ENCODE data around the gene RMDN3.

Gene RMDN3

GRCh38 chr15:40754883-40755811 is at the start of gene RMDN3:
Gene RMDN3, minus strand, starts transcription at chr15:40755254. Its CDS starts 471 bp downstream, at chr15:40754783.
- DNase-seq, result peak; percentile 94

DNA sequence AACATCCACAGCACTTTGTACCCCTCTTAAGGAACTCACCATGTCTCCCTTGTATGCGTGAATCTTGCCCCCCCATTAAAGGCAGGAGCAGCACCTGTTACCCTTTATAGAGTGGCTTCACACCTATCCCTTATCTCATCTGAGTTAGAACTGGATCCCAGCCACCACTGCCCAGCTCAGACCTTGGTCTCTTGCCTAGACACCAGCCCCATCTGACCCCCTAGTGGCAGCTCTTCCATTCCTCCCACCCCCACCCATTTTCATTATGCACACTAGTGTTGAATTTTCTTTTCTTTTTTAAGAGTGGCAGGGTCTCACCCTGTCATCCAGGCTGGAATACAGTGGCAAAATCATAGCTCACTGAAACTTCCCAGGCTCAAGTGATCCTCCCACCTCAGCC is 48.6 kb upstream of the RMDN3 start:
- no peak for DNase-seq

GRCh38 chr15:40803076-40803475 is 48.0 kb upstream of the RMDN3 start:
- DNase-seq, result no peak

DNA sequence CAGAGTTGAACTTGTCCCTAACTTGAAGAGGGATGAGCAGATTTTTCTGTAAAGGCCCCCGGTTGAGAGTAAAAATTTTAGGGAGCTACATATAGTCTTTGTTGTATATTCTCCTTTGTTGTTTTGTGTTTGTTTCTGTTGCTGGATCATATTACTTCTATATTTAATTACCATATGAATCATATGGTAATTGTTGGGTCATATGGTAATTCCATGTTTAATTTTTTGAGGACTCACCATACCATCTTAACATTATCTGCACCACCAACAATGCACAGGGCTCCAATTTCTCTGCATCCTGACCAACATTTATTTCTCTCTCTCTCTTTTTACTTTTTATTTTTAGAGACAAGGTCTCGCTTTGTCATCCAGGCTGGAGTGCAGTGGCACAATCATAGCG is 44.5 kb upstream of the RMDN3 start:
- no peak for DNase-seq

- DNase-seq, result no peak
Measured at GRCh38 chr15:40796512-40796911, 41.5 kb upstream of the RMDN3 start.

GRCh38 chr15:40796041-40796440 is 41.0 kb upstream of the RMDN3 start:
- no peak for DNase-seq

DNA sequence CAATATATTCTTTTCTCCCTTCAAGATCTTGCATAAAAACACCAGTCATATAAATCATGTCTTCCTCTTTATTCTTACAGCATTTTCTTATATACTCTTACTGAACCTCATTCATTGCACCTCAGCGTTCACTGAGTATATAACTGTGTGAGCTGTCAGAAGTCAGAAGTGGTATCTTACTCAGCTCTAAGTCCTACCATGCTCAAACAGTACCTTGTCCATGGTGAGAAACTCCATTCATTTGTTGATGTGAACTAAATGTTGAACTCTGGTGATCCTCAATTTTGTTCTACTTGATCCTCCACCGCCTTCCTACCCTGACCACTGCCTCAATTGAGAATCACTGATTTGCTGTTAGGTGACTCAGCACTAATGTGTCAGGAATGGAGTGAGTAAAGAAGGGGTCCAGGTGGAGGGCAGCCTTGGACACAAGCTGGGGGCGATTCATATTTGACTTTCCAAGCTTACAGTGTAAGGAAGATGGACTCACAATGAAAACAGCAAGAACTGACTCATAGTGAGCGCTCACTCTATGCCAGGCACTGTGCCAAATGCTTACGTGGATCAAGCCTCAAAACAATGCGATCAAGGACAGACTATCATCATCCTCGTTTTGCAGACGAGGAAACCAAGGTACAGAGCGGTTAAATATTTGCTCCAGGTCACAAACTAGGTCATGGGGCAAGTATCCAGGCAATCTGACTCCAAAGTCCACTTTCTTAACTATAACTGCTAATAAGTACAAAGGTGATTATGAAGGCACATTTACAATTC is 38.3 kb upstream of the RMDN3 start:
- peak; percentile 60 for DNase-seq

DNA sequence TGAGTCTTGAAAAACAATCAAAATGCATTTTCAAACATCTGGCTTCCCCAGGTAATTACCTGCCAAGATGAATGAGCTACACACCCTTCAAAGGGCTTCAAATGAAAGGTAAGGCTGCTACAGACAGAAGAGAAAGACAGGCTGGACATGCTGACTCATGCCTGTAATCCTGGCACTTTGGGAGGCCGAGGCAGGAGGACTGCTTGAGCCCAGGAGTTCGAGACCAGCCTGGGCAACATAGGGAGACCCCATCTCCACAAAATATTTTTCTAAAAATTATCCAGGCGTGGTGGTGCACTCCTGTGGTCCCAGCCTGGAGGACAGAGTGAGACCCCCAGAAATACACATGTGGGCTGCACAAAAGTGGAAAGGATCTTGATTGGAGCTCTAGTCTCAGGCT is 37.3 kb upstream of the RMDN3 start:
- no peak for DNase-seq

- no peak for DNase-seq
Measured at GRCh38 chr15:40790718-40791117, 35.7 kb upstream of the RMDN3 start.

GRCh38 chr15:40789999-40790398 is 34.9 kb upstream of the RMDN3 start:
- no peak for DNase-seq

- DNase-seq, result no peak
Measured at GRCh38 chr15:40789119-40789518, 34.1 kb upstream of the RMDN3 start.

DNA sequence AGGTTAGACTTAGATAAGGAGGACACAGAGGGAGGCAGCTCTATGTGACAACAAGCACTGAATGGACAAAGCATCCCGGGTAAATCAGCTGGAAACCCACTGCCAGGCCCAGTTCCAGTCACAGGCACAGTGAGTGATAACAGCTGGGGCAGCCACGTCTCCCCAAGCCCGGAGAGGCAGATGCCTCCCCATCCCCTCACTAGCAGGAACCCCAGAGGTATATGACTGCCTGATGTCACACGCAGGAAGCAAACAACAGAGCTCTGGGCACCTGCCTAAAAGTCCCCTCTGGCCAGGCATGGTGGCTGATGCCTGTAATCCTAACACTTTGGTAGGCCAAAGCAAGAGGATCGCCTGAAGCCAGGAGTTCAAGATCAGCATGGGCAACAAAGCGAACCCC is 32.9 kb upstream of the RMDN3 start:
- DNase-seq, result peak; percentile 24

GRCh38 chr15:40787344-40787841 is 32.3 kb upstream of the RMDN3 start:
- peak; percentile 46 for DNase-seq

DNA sequence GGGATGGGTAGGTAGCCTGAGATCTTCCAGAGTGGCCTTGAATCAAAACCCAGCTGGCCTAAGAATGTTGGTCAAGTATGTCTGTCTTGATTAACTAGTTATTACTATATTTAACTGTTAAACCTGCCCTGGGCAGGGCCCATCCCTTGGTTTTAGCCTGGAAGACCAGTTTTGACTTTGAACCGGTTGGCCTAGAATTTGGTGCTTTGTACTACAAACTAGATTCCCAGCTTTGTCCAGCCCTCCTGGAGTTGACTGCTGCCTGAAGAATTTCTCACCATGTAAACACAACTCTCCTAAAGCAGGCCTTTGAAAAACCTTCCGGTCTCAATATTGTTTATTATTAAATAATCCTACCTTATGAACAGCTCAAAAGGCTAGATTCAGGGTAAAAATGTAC is 30.8 kb upstream of the RMDN3 start:
- DNase-seq, result no peak

- no peak for DNase-seq
Measured at GRCh38 chr15:40785164-40785563, 30.1 kb upstream of the RMDN3 start.

DNA sequence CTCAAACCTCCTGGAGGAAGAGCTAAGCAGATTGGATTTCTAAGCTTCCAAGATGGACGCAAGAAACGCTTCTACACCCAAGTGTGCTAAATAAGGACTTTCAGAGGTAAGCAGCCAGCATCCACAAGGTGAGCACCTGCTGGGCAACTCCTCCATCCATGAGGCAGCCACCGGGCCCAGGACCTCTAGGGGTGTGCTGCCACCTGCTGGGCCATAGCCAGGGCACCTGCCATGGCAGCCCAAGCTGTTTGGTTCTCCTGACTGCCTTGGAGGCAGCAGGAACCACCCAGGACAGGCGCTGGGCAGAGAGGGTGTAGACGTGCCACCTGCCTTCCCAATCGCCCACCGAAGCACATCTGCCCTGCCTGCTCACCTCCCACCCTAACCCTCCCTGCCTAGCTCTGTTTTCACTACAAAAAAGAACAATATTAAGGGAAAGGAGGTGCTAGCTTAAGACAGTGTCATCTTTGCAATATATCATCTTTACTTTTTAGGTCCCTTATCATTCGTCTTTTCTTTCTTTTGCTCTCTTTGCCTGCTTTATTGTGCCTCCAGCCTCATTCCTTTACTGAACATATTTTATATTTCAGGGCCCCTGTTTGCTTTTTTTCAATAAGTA is 27.7 kb upstream of the RMDN3 start:
- peak; percentile 78 for DNase-seq

- peak; percentile 75 for DNase-seq
Measured at GRCh38 chr15:40776537-40777141, 21.6 kb upstream of the RMDN3 start.

GRCh38 chr15:40775740-40776536 is 20.9 kb upstream of the RMDN3 start:
- no peak for DNase-seq

DNA sequence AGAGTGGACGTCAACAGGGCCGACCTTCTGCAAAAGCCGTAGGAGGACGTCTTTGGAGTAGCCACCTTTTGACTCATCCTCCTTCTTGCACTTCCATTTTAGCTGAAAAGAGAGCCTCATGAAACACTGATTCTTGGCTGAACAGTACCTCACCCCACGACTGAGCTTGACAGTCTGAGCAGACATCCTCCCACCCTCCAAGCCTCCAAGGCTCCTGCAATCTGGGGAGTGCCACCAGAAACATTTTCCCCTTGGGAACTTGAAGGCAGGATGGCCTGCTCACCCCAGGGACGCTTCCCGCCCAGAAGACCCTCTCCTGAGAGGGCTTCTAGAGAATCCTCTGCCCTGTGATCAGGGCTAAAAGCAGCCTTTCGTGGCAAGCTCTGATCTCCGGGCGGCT is 20.0 kb upstream of the RMDN3 start:
- no peak for DNase-seq

- DNase-seq, result no peak
Measured at GRCh38 chr15:40773902-40774301, 18.8 kb upstream of the RMDN3 start.

GRCh38 chr15:40773496-40773895 is 18.4 kb upstream of the RMDN3 start:
- DNase-seq, result no peak

DNA sequence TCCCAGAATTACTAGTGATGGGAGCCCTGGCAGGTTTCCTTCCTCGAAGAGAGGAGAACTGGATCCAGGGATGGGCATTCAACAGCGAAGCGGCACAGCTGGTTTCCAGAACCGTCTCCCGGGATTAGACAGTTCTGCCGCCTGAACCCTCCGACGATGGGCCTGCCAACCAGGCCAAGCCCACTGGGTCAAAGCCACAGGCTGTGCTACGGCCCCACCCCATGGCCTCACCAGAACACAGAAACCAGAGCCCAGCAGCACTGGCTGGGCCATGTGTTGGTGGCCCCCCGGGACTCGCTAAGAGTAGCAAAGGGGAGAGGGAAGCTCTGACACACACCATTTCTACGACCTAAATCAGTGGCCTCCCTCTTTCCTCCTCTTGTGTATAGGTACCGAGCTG is 17.0 kb upstream of the RMDN3 start:
- no peak for DNase-seq
